ENCODE measurements around the gene ZNF385A. TPM values are rescaled to one million over a fixed set of nuclear protein-coding genes. Genes with fewer than 3 reads are reported as not detected.
"Not testable (repeated sequence)": the region's sequence is repeated elsewhere in the genome, so short reads cannot be mapped to it uniquely, and the experiment has no call there.

The ZNF385A gene
- total and polyA plus RNA-seq, 2 donors from 2014 or later: 10.2 to 16.6 TPM

DNA sequence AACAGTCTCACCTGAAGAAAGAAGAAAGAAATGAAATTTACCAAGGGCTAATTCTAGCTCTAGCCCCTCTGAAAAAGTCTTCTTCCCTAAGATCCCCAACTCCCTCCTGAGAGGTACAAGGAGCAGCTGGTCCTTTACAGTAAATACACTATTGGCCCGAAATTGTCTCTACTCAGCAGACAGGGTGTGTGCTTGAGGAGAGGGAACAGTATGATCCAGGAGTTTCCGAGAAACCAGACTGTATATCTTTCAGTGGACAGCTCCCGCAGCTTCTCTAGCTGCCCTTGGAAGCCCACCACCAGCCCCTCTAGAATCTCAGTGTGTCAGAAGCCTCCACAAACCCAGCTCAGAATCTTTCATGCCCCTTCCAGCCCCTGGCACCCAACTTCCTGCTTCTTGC, 28.3 kb downstream of the ZNF385A start:
- H3K36me3 ChIP-seq (ENCODE audit: control insufficient read depth in 2 of 3, insufficient read depth in 3 of 3, low read length in 3 of 3): peaks cover 0 to 2% (median 0%) of the 10 kb centered on the region in 3 donors
- FAIRE-seq: no peak
- no peak overlapping the region for H3K4me3 ChIP-seq (ENCODE audit: low read length in 3 of 3)
- TF ChIP-seq, protein P1, sequence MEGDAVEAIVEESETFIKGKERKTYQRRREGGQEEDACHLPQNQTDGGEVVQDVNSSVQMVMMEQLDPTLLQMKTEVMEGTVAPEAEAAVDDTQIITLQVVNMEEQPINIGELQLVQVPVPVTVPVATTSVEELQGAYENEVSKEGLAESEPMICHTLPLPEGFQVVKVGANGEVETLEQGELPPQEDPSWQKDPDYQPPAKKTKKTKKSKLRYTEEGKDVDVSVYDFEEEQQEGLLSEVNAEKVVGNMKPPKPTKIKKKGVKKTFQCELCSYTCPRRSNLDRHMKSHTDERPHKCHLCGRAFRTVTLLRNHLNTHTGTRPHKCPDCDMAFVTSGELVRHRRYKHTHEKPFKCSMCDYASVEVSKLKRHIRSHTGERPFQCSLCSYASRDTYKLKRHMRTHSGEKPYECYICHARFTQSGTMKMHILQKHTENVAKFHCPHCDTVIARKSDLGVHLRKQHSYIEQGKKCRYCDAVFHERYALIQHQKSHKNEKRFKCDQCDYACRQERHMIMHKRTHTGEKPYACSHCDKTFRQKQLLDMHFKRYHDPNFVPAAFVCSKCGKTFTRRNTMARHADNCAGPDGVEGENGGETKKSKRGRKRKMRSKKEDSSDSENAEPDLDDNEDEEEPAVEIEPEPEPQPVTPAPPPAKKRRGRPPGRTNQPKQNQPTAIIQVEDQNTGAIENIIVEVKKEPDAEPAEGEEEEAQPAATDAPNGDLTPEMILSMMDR (IDR thresholded peaks at IDR 0.05; ENCODE audit: borderline replicate concordance, extremely low read depth, insufficient read depth): no peak
- H3K4me1 ChIP-seq (ENCODE audit: control insufficient read depth in 2 of 3, insufficient read depth in 2 of 3, low read depth in 1 of 3, low read length in 3 of 3): peaks cover 15 to 31% (median 16%) of the 10 kb centered on the region in 3 donors
- H3K9ac ChIP-seq (ENCODE audit: low read length in 3 of 3): no peak overlapping the region
- no peak for DNase-seq
- intact Hi-C loops (cut with DNase I): loop anchor here (10.0 kb wide), 1 partner anchor 61 kb away; no protein-coding TSS in a partner anchor
- no peaks in the 10 kb centered on the region for H3K27me3 ChIP-seq (ENCODE audit: control insufficient read depth, insufficient read depth, low read length)
- H3K9me3 ChIP-seq (ENCODE audit: control insufficient read depth in 2 of 3, insufficient read depth in 1 of 3, low read length in 3 of 3): no peaks in the 10 kb centered on the region
- H3K27ac ChIP-seq (ENCODE audit: low read depth in 2 of 2, low read length in 2 of 2): no peak overlapping the region

DNA sequence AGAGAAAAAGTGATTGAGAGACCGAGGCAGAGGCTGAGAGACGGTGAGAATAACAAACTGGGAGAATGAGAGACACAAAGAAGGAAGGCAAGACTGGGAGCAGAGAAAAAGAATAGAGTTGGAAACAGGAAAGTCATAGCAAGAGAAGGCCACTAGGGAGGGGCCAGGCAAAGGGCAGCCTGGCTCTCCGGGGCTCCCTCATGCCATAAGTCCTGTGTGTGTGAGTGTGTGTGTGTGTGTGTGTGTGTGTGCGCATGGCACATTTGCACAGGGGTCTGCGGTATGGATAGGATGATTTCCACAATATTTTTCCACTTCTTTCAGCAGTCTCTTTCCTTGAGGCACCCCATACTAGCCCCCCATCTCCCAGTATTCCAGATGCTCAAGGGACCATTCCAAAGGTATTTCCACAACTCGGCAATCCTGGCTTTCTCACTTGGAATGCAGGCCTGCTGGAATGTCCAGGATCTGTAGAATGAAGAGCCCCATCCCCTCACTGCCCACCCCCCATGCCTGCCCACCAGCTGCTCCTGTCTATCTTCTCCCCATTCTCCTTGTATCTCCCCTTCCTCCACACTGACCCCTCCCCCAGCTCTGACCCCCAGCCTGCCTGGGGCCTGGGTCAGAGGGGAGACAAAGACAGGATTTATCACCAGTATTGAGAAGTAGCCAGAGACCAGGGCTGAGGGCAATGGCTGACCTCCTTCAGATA, 29.3 kb downstream of the ZNF385A start:
- peak in 2 of 5 donors; percentile 50 to 69 for DNase-seq
- TF ChIP-seq, protein P1 (IDR thresholded peaks at IDR 0.05; ENCODE audit: borderline replicate concordance, extremely low read depth, insufficient read depth): no peak
- H3K4me3 ChIP-seq (ENCODE audit: low read length in 3 of 3): no peak overlapping the region
- intact Hi-C loops (cut with DNase I): loop anchor here (10.0 kb wide), 1 partner anchor 60 kb away; no protein-coding TSS in a partner anchor
- FAIRE-seq: no peak
- H3K4me1 ChIP-seq (ENCODE audit: control insufficient read depth in 2 of 3, insufficient read depth in 2 of 3, low read depth in 1 of 3, low read length in 3 of 3): peaks cover 16 to 31% (median 18%) of the 10 kb centered on the region in 3 donors
- peaks cover 0 to 4% (median 4%) of the 10 kb centered on the region in 3 donors for H3K36me3 ChIP-seq (ENCODE audit: control insufficient read depth in 2 of 3, insufficient read depth in 3 of 3, low read length in 3 of 3)
- H3K9ac ChIP-seq (ENCODE audit: low read length in 3 of 3): no peak overlapping the region
- no peaks in the 10 kb centered on the region for H3K27me3 ChIP-seq (ENCODE audit: control insufficient read depth, insufficient read depth, low read length)
- H3K9me3 ChIP-seq (ENCODE audit: control insufficient read depth in 2 of 3, insufficient read depth in 1 of 3, low read length in 3 of 3): no peaks in the 10 kb centered on the region
- peak overlapping the region in 1 of 2 donors; percentile 18 for H3K27ac ChIP-seq (ENCODE audit: low read depth in 2 of 2, low read length in 2 of 2)

DNA sequence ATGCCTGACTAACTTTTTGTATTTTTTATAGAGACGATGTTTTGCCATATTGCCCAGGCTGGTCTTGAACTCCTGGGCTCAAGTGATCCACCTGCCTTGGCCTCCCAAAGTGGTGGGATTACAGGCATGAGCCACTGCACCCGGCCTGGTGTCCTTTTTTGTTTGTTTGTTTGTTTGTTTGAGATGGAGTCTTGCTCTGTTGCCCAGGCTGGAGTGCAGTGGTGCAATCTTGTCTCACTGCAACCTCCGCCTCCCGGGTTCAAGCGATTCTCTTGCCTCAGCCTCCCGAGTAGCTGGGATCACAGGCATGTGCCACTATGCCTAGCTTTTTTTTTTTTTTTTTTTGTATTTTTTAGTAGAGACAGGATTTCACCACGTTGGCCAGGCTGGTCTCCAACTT, 30.3 kb downstream of the ZNF385A start:
- DNase-seq; H3K4me3 ChIP-seq (ENCODE audit: low read length in 3 of 3); H3K9me3 ChIP-seq (ENCODE audit: control insufficient read depth in 2 of 3, insufficient read depth in 1 of 3, low read length in 3 of 3); FAIRE-seq; H3K9ac ChIP-seq (ENCODE audit: low read length in 3 of 3); H3K27ac ChIP-seq (ENCODE audit: low read depth in 2 of 2, low read length in 2 of 2); H3K27me3 ChIP-seq (ENCODE audit: control insufficient read depth, insufficient read depth, low read length): not testable (repeated sequence)
- intact Hi-C loops (cut with DNase I): loop anchor here (10.0 kb wide), 1 partner anchor 59 kb away; no protein-coding TSS in a partner anchor
- Histone ChIP-seq H3K36me3 (ENCODE audit: control insufficient read depth in 2 of 3, insufficient read depth in 3 of 3, low read length in 3 of 3) (peaks cover 0 to 12% (median 11%) of the 10 kb centered on the region in 3 donors), H3K4me1 (ENCODE audit: control insufficient read depth in 2 of 3, insufficient read depth in 2 of 3, low read depth in 1 of 3, low read length in 3 of 3) (peaks cover 13 to 24% (median 16%) of the 10 kb centered on the region in 3 donors)
